ENCODE results near the gene KAT5.
"Not testable (repeated sequence)": the region's sequence is repeated elsewhere in the genome, so short reads cannot be mapped to it uniquely, and the experiment has no call there.

KAT5 gene

DNA sequence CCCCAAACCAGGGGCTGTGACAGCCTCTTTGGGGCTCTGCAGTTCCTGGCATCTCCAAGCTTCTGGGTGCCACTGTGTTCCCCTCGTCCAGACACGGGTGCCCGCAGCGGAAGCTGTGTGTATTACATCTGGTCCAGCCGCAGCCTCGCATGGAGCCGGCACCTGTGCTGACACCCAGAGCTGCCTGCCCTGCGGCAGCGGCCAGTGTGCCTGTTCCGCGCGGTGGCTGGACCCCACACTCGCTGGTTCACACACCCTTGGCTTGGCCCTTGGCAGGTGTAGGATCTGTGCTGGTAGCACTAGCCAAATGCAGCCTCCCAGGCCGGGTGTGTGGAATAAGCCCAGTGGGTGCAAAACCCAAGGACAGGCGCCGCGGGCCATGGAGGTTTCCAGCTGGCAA, 33.0 kb downstream of the KAT5 start:
- DNase-seq (ENCODE audit: low read depth) = no peak
- TF ChIP-seq, protein P1, sequence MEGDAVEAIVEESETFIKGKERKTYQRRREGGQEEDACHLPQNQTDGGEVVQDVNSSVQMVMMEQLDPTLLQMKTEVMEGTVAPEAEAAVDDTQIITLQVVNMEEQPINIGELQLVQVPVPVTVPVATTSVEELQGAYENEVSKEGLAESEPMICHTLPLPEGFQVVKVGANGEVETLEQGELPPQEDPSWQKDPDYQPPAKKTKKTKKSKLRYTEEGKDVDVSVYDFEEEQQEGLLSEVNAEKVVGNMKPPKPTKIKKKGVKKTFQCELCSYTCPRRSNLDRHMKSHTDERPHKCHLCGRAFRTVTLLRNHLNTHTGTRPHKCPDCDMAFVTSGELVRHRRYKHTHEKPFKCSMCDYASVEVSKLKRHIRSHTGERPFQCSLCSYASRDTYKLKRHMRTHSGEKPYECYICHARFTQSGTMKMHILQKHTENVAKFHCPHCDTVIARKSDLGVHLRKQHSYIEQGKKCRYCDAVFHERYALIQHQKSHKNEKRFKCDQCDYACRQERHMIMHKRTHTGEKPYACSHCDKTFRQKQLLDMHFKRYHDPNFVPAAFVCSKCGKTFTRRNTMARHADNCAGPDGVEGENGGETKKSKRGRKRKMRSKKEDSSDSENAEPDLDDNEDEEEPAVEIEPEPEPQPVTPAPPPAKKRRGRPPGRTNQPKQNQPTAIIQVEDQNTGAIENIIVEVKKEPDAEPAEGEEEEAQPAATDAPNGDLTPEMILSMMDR (conservative IDR thresholded peaks at IDR 0.05; ENCODE audit: low read depth, low read length) = no peak
- no peak overlapping the region for H3K4me3 ChIP-seq (ENCODE audit: low read length)

DNA sequence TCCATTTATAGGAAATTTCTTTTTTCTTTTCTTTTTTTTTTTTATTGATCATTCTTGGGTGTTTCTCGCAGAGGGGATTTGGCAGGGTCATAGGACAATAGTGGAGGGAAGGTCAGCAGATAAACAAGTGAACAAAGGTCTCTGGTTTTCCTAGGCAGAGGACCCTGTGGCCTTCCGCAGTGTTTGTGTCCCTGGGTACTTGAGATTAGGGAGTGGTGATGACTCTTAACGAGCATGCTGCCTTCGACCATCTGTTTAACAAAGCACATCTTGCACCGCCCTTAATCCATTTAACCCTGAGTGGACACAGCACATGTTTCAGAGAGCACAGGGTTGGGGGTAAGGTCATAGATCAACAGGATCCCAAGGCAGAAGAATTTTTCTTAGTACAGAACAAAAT, 50.1 kb downstream of the KAT5 start:
- not testable (repeated sequence) for DNase-seq (ENCODE audit: low read depth)

DNA sequence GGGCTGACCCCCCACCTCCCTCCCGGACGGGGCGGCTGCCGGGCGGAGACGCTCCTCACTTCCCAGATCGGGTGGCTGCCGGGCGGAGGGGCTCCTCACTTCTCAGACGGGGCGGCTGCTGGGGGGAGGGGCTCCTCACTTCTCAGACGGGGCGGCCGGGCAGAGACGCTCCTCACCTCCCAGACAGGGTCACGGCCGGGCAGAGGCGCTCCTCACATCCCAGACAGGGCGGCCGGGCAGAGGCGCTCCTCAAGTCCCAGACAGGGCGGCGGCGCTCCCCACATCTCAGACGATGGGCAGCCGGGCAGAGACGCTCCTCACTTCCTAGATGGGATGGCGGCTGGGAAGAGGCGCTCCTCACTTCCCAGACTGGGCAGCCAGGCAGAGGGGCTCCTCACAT, 50.8 kb downstream of the KAT5 start:
- H3K4me3 ChIP-seq (ENCODE audit: low read length); DNase-seq (ENCODE audit: low read depth): not testable (repeated sequence)

More for the DNA sequence above, 50.1 kb downstream of the KAT5 start:
- not testable (repeated sequence) for H3K4me3 ChIP-seq (ENCODE audit: low read length)

- TF ChIP-seq, protein P1 (conservative IDR thresholded peaks at IDR 0.05; ENCODE audit: low read depth, low read length) = no peak
- H3K4me3 ChIP-seq (ENCODE audit: low read length) = no peak overlapping the region
- no peak for DNase-seq (ENCODE audit: low read depth)
These were observed 52.4 kb downstream of the KAT5 start for GRCh38 chr11:65764434-65764833.

GRCh38 chr11:65766535-65766934, 54.5 kb downstream of the KAT5 start:
- TF ChIP-seq, protein P1 (conservative IDR thresholded peaks at IDR 0.05; ENCODE audit: low read depth, low read length) = no peak
- H3K4me3 ChIP-seq (ENCODE audit: low read length) = no peak overlapping the region
- DNase-seq (ENCODE audit: low read depth) = no peak

DNA sequence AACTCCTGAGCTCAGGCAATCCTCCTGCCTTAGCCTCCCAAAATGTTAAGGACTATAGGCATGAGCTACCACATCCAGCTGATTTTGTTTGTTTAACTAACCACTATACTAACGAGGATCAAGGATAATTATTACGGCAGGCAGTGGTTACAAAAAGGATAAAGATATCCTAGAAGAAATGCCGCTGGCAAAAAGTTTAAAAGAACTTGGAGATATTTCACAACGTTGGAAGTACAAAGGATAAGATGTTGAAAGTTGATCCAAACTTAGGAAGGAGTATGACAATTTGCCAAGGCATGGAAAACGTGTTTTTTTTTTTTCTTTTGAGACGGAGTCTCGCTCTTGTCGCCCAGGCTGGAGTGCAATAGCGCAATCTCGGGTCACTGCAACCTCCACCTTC, 55.4 kb downstream of the KAT5 start:
- no peak overlapping the region for H3K4me3 ChIP-seq (ENCODE audit: low read length)
- no peak for DNase-seq (ENCODE audit: low read depth)
- TF ChIP-seq, protein P1 (conservative IDR thresholded peaks at IDR 0.05; ENCODE audit: low read depth, low read length) = no peak

DNA sequence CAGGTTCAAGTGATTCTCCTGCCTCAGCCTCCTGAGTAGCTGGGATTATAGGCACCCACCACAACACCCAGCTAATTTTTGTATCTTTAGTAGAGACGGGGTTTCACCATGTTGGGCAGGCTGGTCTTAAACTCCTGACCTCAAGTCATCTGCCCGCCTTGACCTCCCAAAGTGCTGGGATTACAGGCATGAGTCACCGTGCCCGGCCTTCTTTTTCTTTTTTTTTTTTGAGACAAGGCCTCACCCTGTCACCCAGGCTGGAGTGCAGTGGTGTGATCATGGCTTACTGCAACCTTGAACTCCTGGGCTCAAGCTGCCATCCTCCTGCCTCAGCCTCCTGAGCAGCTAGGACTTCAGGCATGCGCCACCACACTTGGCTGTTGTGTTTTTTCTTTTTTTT, 55.8 kb downstream of the KAT5 start:
- not testable (repeated sequence) for DNase-seq (ENCODE audit: low read depth); H3K4me3 ChIP-seq (ENCODE audit: low read length)
